Measurements from ENCODE around the gene DEK. TPM values are rescaled to one million over a fixed set of nuclear protein-coding genes. Genes with fewer than 3 reads are reported as not detected.
A peak's percentile ranks its signal among the peaks of the same experiment; 100 is the strongest.

The DEK gene
- total and polyA plus RNA-seq, 2 of the 13 experiments (the other 11 are each of a cell fraction or from before 2014, with no cell fraction given) = 53.2 to 276 TPM

- TF ChIP-seq ARID4A (CRISPR knock-in tag; IDR thresholded peaks at IDR 0.05; ENCODE audit: borderline replicate concordance) = no peak
- TF ChIP-seq ZNF280B (CRISPR knock-in tag; IDR thresholded peaks at IDR 0.05; ENCODE audit: borderline replicate concordance) = no peak
- peak; percentile 86 for TF ChIP-seq ZNF644 (CRISPR knock-in tag; IDR thresholded peaks at IDR 0.05; ENCODE audit: low read depth)
- no peak for TF ChIP-seq AFF4 (CRISPR knock-in tag; IDR thresholded peaks at IDR 0.05)
- TF ChIP-seq ETV5 (CRISPR knock-in tag; IDR thresholded peaks at IDR 0.05; ENCODE audit: borderline replicate concordance) = no peak
- TF ChIP-seq CBX2 (IDR thresholded peaks at IDR 0.05; ENCODE audit: low read depth, low read length) = no peak
- TF ChIP-seq CBX2 (CRISPR knock-in tag; IDR thresholded peaks at IDR 0.05; ENCODE audit: low read depth) = no peak
- TF ChIP-seq LBX2 (CRISPR knock-in tag; IDR thresholded peaks at IDR 0.05; ENCODE audit: borderline replicate concordance) = no peak
- TF ChIP-seq ZNF260 (CRISPR knock-in tag; IDR thresholded peaks at IDR 0.05; ENCODE audit: borderline replicate concordance, low read depth) = no peak
- TF ChIP-seq FOSL2 (CRISPR knock-in tag; IDR thresholded peaks at IDR 0.05) = peak; percentile 90
- no peak for TF ChIP-seq ZBTB7A (CRISPR knock-in tag; IDR thresholded peaks at IDR 0.05)
- TF ChIP-seq SALL2 (CRISPR knock-in tag; IDR thresholded peaks at IDR 0.05) = no peak
- no peak for TF ChIP-seq HNF1B (CRISPR knock-in tag; IDR thresholded peaks at IDR 0.05)
- peak in 1 of 2 experiments; percentile 23; a peak in 1 of 4 replicates for TF ChIP-seq EP300 (IDR thresholded peaks at IDR 0.05; ENCODE audit: low read depth in 2 of 2, low read length in 2 of 2)
- no peak for TF ChIP-seq EP300 (CRISPR knock-in tag; IDR thresholded peaks at IDR 0.05; ENCODE audit: borderline replicate concordance)
- TF ChIP-seq ZNF572 (CRISPR knock-in tag; IDR thresholded peaks at IDR 0.05) = no peak
Observed at GRCh38 chr6:18242062-18242851, 22.1 kb downstream of the DEK start (continued).
